Glutamatergic neuron (in vitro differentiated cells): ENCODE measurements around the gene SIMC1. TPM values are rescaled to one million over a fixed set of nuclear protein-coding genes. Genes with fewer than 3 reads are reported as not detected.

Experiments used
- DNase-seq: peaks from one replicate; pipeline ENCODE4 v3.0.0; 2022
- H3K27ac Mint-ChIP-seq: one replicate; pipeline ENCODE4 v1.8.0; 2020; ENCODE audit warnings: mild to moderate bottlenecking, mixed read lengths, inconsistent platforms; ENCODE audit not compliant: unreplicated experiment
- H3K27me3 Mint-ChIP-seq: one replicate; pipeline ENCODE4 v1.8.0; 2020; ENCODE audit warnings: mild to moderate bottlenecking, moderate library complexity, mixed read lengths, inconsistent platforms; ENCODE audit not compliant: unreplicated experiment
- H3K36me3 Mint-ChIP-seq: one replicate; pipeline ENCODE4 v1.8.0; 2020; ENCODE audit warnings: mild to moderate bottlenecking, mixed read lengths, inconsistent platforms; ENCODE audit not compliant: unreplicated experiment
- H3K4me1 Mint-ChIP-seq: one replicate; pipeline ENCODE4 v1.8.0; 2020; ENCODE audit warnings: mild to moderate bottlenecking, low read depth, mixed read lengths, inconsistent platforms; ENCODE audit not compliant: unreplicated experiment
- H3K4me3 Mint-ChIP-seq: one replicate; pipeline ENCODE4 v1.8.0; 2020; ENCODE audit warnings: mild to moderate bottlenecking, mixed read lengths, inconsistent platforms; ENCODE audit not compliant: unreplicated experiment
- H3K9me3 Mint-ChIP-seq: one replicate; pipeline ENCODE4 v1.8.0; 2020; ENCODE audit warnings: mild to moderate bottlenecking, moderate library complexity, mixed read lengths, inconsistent platforms; ENCODE audit not compliant: unreplicated experiment
- total RNA-seq: library from RNA; stranded (reverse); fragmentation: NEBNext Ultra II Directional; extraction: Animal tissue kit (Norgen Biotek cat#: 25700); gene quantifications from one replicate; pipeline ENCODE4 v1.2.1, GENCODE V29; 2021; ENCODE audit not compliant: unreplicated experiment
- TF ChIP-seq, protein P1 (sequence below): fragments of 200-600 bp; sonication (generic); IDR thresholded peaks from one replicate; pipeline ENCODE4 v1.5.0; 2021; ENCODE audit not compliant: partially characterized antibody, unreplicated experiment

SIMC1 gene
- total RNA-seq, 1 donor from 2014 or later: 35.2 TPM

DNA sequence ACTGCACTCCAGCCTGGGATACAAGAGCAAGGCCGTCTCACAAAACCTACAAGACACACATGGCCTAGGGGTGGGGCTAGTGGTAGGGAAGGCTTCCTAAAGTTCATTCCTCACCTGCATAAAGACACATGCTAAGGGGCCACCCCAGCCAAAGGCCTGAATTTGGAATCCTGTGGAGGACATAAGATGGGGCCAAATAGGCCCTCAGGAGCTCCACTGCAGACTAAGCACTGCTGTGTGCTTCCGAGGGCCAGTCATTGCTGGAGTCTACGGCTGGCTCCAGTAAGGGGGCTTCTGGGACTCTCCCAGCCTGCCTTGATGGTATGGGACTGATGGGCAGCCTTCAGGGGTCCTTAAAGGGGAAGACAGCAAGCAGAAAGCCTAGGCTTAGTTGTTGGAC lies 144.5 kb downstream of the SIMC1 start:
- TF ChIP-seq, protein P1, sequence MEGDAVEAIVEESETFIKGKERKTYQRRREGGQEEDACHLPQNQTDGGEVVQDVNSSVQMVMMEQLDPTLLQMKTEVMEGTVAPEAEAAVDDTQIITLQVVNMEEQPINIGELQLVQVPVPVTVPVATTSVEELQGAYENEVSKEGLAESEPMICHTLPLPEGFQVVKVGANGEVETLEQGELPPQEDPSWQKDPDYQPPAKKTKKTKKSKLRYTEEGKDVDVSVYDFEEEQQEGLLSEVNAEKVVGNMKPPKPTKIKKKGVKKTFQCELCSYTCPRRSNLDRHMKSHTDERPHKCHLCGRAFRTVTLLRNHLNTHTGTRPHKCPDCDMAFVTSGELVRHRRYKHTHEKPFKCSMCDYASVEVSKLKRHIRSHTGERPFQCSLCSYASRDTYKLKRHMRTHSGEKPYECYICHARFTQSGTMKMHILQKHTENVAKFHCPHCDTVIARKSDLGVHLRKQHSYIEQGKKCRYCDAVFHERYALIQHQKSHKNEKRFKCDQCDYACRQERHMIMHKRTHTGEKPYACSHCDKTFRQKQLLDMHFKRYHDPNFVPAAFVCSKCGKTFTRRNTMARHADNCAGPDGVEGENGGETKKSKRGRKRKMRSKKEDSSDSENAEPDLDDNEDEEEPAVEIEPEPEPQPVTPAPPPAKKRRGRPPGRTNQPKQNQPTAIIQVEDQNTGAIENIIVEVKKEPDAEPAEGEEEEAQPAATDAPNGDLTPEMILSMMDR: no peak
- DNase-seq: no peak
- Mint-ChIP-seq H3K36me3 (no peaks in the 10 kb centered on the region), H3K4me3 (no peak overlapping the region), H3K4me1 (peaks cover 6% of the 10 kb centered on the region), H3K27ac (no peak overlapping the region), H3K27me3 (peaks cover under 1% of the 10 kb centered on the region), H3K9me3 (peaks cover under 1% of the 10 kb centered on the region)

DNA sequence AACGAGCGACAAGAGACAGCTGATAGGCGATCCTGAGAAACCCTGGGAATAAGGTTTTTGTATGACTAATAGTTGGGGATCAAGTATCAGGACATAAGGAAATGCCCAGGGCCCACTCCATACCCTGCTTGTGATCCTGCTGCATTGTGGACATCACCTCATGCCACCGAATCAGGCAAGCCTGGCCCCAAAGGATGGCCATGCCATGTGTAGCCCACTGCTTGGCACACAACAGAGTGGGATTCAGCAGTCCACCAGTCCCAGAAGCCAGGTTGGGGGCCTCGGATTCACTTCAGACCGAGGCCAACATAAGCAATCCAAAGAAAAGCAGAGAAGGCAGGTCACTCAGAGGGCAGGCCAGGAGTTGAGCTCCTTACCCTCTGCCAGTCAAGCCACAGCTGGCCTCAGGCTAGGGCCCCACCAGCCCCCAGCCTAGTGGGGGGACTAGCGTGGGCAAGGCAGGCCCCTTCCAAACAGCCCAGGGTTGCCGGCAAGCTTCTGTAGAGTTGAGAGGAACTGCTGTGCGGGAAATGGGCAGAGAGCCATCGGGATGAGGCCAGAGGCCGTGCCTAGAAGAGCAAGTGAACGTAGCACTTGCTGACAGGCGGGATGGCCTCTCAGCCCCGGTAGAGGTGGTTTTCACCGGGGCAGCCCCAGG lies 145.2 kb downstream of the SIMC1 start:
- Mint-ChIP-seq H3K9me3 (peaks cover 5% of the 10 kb centered on the region), H3K36me3 (no peaks in the 10 kb centered on the region)

DNA sequence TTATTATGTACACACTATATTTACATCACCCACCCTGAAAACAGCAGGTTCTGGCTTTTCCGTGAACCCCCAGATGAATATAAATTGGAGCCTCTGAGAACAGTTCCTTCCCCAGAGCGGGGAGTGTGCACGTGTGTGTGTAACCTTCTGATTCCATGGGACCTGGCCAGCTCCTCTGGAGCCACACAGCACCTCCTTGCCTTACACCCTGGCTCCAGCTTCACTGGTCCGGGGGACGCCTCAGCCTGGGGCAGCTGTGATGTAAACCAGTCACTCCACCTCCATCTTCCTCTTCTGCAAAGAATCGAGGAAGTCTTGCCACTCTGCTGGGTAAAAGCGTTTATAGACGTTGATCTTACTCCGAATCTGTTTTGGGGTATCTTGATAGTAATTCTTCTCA lies 145.7 kb downstream of the SIMC1 start:
- H3K27me3 Mint-ChIP-seq: peaks cover 7% of the 10 kb centered on the region
- DNase-seq: no peak
- no peaks in the 10 kb centered on the region for H3K36me3 Mint-ChIP-seq
- peaks cover 8% of the 10 kb centered on the region for H3K9me3 Mint-ChIP-seq
- TF ChIP-seq, protein P1: no peak
- H3K4me3 Mint-ChIP-seq: no peak overlapping the region
- no peak overlapping the region for H3K27ac Mint-ChIP-seq
- peaks cover 9% of the 10 kb centered on the region for H3K4me1 Mint-ChIP-seq

More for the DNA sequence above, 145.2 kb downstream of the SIMC1 start:
- TF ChIP-seq, protein P1: no peak
- H3K27me3 Mint-ChIP-seq: peaks cover 4% of the 10 kb centered on the region
- no peak for DNase-seq
- H3K4me1 Mint-ChIP-seq: peaks cover 9% of the 10 kb centered on the region
- H3K27ac Mint-ChIP-seq: no peak overlapping the region
- H3K4me3 Mint-ChIP-seq: no peak overlapping the region

DNA sequence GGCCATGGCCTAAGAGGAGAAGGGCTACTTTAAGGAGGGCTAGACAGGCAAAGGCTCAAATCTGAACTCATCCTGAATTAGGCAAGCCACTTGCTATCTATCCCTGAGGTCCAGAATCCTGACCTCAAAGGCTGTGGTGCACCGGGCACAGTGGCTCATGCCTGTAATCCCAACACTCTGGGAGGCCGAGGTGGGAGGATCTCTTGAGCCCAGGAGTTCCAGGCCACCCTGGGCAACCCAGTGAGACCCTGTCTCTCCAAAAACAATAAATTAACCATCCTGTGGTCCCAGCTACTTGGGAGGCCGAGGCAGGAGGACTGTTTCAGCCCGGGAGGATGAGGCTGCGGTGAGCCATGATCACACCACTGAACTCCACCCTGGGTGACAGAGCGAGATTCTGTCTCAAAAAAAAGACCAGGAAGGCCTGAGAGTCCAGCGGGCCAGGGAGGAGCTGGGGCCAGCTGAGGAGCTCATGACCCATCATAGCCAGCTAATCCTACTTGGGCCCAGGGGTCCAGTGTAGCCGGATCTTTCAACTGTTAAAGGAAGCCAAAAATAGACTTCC lies 146.2 kb downstream of the SIMC1 start:
- H3K4me1 Mint-ChIP-seq: peaks cover 9% of the 10 kb centered on the region
- H3K27me3 Mint-ChIP-seq: peaks cover 10% of the 10 kb centered on the region
- TF ChIP-seq, protein P1: no peak
- peaks cover 11% of the 10 kb centered on the region for H3K9me3 Mint-ChIP-seq
- H3K27ac Mint-ChIP-seq: no peak overlapping the region
- H3K36me3 Mint-ChIP-seq: no peaks in the 10 kb centered on the region
- DNase-seq: no peak
- no peak overlapping the region for H3K4me3 Mint-ChIP-seq

DNA sequence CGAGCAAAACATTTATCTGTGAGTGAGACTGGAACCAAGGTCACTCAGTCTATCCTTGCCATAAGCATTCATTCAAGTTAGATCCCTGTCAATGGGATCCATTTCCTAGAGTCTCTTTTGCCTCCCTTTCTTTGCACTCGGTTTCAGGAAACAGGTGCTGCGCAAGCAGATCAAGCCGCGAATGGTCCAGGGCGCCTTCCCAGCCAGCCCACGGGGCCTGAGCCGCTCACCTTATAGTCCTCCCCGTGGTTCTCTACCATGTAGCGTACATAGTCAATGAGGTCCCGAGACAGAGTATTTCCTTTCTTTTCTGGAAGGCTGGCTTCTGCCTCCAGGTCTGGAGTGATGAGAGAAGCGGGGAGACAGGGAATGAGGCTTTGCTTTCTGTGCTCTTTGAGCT lies 146.8 kb downstream of the SIMC1 start:
- H3K27me3 Mint-ChIP-seq: peaks cover 10% of the 10 kb centered on the region
- no peaks in the 10 kb centered on the region for H3K36me3 Mint-ChIP-seq
- no peak overlapping the region for H3K4me3 Mint-ChIP-seq

More for the DNA sequence above, 146.8 kb downstream of the SIMC1 start:
- no peak overlapping the region for H3K27ac Mint-ChIP-seq
- TF ChIP-seq, protein P1: no peak
- H3K4me1 Mint-ChIP-seq: peaks cover 11% of the 10 kb centered on the region
- H3K9me3 Mint-ChIP-seq: peaks cover 11% of the 10 kb centered on the region
- DNase-seq: no peak
